GM12875 (cell line): ENCODE measurements around the gene NDUFA5.

Experiments
- H3K4me3 ChIP-seq: one replicate; pipeline ENCODE4 v1.5.1; 2011; ENCODE audit warnings: low read depth, low read length, control low read depth
- TF ChIP-seq, protein P1 (sequence below): IDR thresholded peaks from 2 replicates; pipeline ENCODE4 v1.5.1; 2011; ENCODE audit warnings: low read depth, mild to moderate bottlenecking, control low read depth, inconsistent platforms, low read length, moderate library complexity, borderline replicate concordance; ENCODE audit not compliant: insufficient read depth

The NDUFA5 gene

DNA sequence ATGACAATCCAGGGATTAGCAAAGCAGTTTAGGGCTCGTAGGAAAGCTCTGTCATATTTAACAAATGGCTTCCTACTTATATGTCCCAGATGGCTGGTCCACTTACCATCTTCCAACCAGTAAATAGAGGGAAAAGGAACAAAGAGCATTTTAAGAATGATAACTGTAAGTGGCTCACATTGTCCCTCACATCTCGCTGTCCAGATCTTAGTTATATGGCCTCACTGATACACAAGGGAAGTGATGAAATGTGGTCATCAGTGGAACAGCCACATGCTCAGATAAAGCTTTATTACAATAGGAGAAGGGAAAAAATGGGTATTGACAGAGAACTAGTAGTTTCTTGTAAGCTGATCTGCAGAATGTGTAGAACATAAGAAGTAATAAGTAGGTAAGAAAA is 59.0 kb downstream of the NDUFA5 start:
- TF ChIP-seq, protein P1, sequence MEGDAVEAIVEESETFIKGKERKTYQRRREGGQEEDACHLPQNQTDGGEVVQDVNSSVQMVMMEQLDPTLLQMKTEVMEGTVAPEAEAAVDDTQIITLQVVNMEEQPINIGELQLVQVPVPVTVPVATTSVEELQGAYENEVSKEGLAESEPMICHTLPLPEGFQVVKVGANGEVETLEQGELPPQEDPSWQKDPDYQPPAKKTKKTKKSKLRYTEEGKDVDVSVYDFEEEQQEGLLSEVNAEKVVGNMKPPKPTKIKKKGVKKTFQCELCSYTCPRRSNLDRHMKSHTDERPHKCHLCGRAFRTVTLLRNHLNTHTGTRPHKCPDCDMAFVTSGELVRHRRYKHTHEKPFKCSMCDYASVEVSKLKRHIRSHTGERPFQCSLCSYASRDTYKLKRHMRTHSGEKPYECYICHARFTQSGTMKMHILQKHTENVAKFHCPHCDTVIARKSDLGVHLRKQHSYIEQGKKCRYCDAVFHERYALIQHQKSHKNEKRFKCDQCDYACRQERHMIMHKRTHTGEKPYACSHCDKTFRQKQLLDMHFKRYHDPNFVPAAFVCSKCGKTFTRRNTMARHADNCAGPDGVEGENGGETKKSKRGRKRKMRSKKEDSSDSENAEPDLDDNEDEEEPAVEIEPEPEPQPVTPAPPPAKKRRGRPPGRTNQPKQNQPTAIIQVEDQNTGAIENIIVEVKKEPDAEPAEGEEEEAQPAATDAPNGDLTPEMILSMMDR: no peak
- no peak overlapping the region for H3K4me3 ChIP-seq

DNA sequence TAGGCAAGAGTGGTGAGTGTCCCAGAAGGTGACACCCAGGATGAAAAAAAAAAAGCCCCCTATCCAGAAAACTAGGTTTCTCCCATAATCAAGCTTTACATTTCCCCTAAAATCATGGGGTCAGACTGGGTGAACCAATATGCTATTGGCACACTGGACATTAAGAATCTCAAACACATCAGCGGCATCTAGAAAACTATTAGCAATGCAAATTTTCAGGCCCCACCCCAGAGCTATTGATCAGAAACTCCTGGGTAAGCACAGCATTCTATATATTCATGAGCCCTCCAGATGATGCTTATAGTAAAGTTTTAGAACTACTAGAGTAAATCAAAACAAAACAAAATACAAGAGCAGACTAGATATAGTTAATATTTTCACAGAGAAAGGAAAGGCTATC is 59.6 kb downstream of the NDUFA5 start:
- TF ChIP-seq, protein P1: no peak

GRCh38 chr7:123494193-123494796 is 63.3 kb downstream of the NDUFA5 start:
- TF ChIP-seq, protein P1: peak; percentile 29; the same call in 1 of the 2 replicates
- no peak overlapping the region for H3K4me3 ChIP-seq

More for the DNA sequence above, 59.6 kb downstream of the NDUFA5 start:
- no peak overlapping the region for H3K4me3 ChIP-seq

GRCh38 chr7:123492485-123492884 is 65.1 kb downstream of the NDUFA5 start:
- TF ChIP-seq, protein P1: no peak
- no peak overlapping the region for H3K4me3 ChIP-seq
